WTC11 (cell line): Measurements from ENCODE around the gene CLTCL1. TPM values are rescaled to one million over a fixed set of nuclear protein-coding genes. Genes with fewer than 3 reads are reported as not detected.

Experiments
- ATAC-seq: fragments of 200-7000 bp; cut with Tn5 transposase; 2 replicates; pipeline ENCODE4 v1.10.0; 2021; ENCODE audit warnings: mild to moderate bottlenecking, moderate library complexity
- CTCF ChIA-PET: fragments of 300-600 bp; sonication (Branson Sonifier 250); formaldehyde crosslinking; loops from one replicate; lab custom pipeline; 2021; ENCODE audit warnings: antibody characterized with exemption; lab: Charles Lee
- POLR2A ChIA-PET: fragments of 350-600 bp; sonication (Branson Sonifier 250); formaldehyde crosslinking; loops from one replicate; lab custom pipeline; 2021; ENCODE audit warnings: antibody characterized with exemption; lab: Charles Lee
- DNase-seq: peaks from one replicate; pipeline ENCODE4 v3.0.0; 2021; ENCODE audit warnings: low spot score
- H3K27ac Mint-ChIP-seq: 2 replicates; pipeline ENCODE4 v1.8.0; 2021; ENCODE audit warnings: mixed read lengths
- H3K27me3 Mint-ChIP-seq: 2 replicates; pipeline ENCODE4 v1.8.0; 2021; ENCODE audit warnings: low read depth, mild to moderate bottlenecking, moderate library complexity, mixed read lengths
- H3K36me3 Mint-ChIP-seq: 2 replicates; pipeline ENCODE4 v1.8.0; 2021; ENCODE audit warnings: mixed read lengths
- H3K4me1 Mint-ChIP-seq: 2 replicates; pipeline ENCODE4 v1.8.0; 2022; ENCODE audit warnings: mixed read lengths
- H3K4me3 Mint-ChIP-seq: 2 replicates; pipeline ENCODE4 v1.8.0; 2021; ENCODE audit warnings: mild to moderate bottlenecking, moderate library complexity, mixed read lengths
- H3K9me3 Mint-ChIP-seq: 2 replicates; pipeline ENCODE4 v1.8.0; 2021; ENCODE audit warnings: mixed read lengths
- RORB ChIP-seq: fragments of 250-450 bp; sonication (Bioruptor Pico); IDR thresholded peaks from 2 replicates; pipeline ENCODE4 v1.9.0; 2021; ENCODE audit warnings: mild to moderate bottlenecking
- ZNF219 ChIP-seq: sonication (generic); formaldehyde crosslinking; IDR thresholded peaks from 2 replicates; pipeline ENCODE4 v1.8.0; 2023; ENCODE audit warnings: missing genetic modification reagents, mild to moderate bottlenecking, borderline replicate concordance
- ZNF671 ChIP-seq: fragments of 250-450 bp; sonication (Bioruptor Pico); IDR thresholded peaks from 2 replicates; pipeline ENCODE4 v1.8.0; 2021; ENCODE audit warnings: mild to moderate bottlenecking
- total RNA-seq: library from RNA; stranded (reverse); gene quantifications from 3 replicates; pipeline ENCODE4 v1.2.3, GENCODE V29; 2021
- TF ChIP-seq, protein P1 (sequence below): sonication (generic); formaldehyde crosslinking; IDR thresholded peaks from 2 replicates; pipeline ENCODE4 v1.8.0; 2022; ENCODE audit warnings: mild to moderate bottlenecking, missing genetic modification reagents
- TF ChIP-seq, protein P2 (sequence below): sonication (generic); formaldehyde crosslinking; conservative IDR thresholded peaks from 2 replicates; pipeline ENCODE4 v1.8.1; 2023; ENCODE audit warnings: mild to moderate bottlenecking, low read depth, missing genetic modification reagents, moderate library complexity
- TF ChIP-seq, protein P3 (sequence below): sonication (generic); formaldehyde crosslinking; IDR thresholded peaks from 2 replicates; pipeline ENCODE4 v1.8.1; 2022; ENCODE audit warnings: mild to moderate bottlenecking, moderate library complexity, missing genetic modification reagents
- TF ChIP-seq, protein P4 (sequence below): sonication (generic); formaldehyde crosslinking; IDR thresholded peaks from 2 replicates; pipeline ENCODE4 v1.8.1; 2022; ENCODE audit warnings: mild to moderate bottlenecking, missing genetic modification reagents, moderate library complexity, borderline replicate concordance

Gene CLTCL1
- total RNA-seq, 1 experiment from 2014 or later: 15.5 TPM

DNA sequence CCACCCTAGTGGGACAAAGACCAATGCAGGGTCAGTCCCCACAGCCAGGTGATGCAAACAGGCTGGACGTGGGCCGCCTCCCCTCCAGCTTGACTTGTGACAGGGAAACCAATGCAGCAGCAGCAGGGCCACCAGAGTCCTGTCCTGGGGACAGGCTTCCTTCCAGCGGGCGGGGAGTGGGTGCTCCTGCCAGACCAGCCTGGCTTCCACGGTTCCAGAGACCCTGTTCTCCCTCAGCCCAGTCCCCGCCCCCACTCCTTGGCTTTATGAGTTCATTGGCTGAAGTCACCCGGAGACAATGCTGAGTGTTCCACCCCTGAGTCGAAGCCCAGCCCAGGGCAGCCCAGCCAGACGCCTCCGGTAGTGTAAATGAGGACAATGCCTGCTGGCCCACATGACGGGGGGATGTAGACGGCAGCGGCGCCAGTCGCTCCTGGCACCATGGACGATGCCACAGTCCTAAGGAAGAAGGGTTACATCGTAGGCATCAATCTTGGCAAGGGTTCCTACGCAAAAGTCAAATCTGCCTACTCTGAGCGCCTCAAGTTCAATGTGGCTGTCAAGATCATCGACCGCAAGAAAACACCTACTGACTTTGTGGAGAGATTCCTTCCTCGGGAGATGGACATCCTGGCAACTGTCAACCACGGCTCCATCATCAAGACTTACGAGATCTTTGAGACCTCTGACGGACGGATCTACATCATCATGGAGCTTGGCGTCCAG lies 160.4 kb downstream of the CLTCL1 start, which contains the start of gene TSSK2 (continued):
- TF ChIP-seq, protein P1, sequence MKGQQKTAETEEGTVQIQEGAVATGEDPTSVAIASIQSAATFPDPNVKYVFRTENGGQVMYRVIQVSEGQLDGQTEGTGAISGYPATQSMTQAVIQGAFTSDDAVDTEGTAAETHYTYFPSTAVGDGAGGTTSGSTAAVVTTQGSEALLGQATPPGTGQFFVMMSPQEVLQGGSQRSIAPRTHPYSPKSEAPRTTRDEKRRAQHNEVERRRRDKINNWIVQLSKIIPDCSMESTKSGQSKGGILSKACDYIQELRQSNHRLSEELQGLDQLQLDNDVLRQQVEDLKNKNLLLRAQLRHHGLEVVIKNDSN (CRISPR knock-in tag): no peak
- TF ChIP-seq, protein P2, sequence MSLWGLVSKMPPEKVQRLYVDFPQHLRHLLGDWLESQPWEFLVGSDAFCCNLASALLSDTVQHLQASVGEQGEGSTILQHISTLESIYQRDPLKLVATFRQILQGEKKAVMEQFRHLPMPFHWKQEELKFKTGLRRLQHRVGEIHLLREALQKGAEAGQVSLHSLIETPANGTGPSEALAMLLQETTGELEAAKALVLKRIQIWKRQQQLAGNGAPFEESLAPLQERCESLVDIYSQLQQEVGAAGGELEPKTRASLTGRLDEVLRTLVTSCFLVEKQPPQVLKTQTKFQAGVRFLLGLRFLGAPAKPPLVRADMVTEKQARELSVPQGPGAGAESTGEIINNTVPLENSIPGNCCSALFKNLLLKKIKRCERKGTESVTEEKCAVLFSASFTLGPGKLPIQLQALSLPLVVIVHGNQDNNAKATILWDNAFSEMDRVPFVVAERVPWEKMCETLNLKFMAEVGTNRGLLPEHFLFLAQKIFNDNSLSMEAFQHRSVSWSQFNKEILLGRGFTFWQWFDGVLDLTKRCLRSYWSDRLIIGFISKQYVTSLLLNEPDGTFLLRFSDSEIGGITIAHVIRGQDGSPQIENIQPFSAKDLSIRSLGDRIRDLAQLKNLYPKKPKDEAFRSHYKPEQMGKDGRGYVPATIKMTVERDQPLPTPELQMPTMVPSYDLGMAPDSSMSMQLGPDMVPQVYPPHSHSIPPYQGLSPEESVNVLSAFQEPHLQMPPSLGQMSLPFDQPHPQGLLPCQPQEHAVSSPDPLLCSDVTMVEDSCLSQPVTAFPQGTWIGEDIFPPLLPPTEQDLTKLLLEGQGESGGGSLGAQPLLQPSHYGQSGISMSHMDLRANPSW: no peak
- TF ChIP-seq, protein P3, sequence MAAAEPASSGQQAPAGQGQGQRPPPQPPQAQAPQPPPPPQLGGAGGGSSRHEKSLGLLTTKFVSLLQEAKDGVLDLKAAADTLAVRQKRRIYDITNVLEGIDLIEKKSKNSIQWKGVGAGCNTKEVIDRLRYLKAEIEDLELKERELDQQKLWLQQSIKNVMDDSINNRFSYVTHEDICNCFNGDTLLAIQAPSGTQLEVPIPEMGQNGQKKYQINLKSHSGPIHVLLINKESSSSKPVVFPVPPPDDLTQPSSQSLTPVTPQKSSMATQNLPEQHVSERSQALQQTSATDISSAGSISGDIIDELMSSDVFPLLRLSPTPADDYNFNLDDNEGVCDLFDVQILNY (CRISPR knock-in tag): no peak
- no peak for TF ChIP-seq RORB (CRISPR knock-in tag)

DNA sequence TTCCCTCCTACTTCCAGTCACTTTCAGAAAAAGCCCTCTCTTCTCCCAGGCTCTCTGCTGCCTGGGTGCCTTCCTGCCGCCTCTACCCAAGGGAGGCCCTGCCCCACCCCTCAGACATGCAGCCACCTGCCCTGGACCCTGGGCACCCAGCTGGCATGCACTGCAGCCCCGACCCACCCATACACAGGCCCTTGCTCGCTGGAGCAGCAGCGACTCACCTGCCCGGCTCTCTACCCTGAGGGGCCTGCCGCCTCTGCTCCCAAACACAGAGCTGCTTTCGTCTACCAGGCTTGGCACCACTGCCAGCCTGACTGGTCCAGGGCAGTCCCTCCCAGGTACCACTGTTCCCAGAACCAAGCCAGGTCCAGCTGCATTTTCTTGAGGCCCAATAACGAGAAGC lies 161.6 kb downstream of the CLTCL1 start:
- TF ChIP-seq ZNF219 (no peak), ZNF671 (CRISPR knock-in tag) (no peak)
- TF ChIP-seq, protein P4, sequence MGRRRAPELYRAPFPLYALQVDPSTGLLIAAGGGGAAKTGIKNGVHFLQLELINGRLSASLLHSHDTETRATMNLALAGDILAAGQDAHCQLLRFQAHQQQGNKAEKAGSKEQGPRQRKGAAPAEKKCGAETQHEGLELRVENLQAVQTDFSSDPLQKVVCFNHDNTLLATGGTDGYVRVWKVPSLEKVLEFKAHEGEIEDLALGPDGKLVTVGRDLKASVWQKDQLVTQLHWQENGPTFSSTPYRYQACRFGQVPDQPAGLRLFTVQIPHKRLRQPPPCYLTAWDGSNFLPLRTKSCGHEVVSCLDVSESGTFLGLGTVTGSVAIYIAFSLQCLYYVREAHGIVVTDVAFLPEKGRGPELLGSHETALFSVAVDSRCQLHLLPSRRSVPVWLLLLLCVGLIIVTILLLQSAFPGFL: no peak
- DNase-seq (no peak), ATAC-seq (no peak)
- ChIA-PET POLR2A (no interaction called here), CTCF (no interaction called here)
- Mint-ChIP-seq H3K4me3 (no peak overlapping the region), H3K36me3 (0 out of 2 replicates have a peak, but pooled peaks cover 2% of the 10 kb centered on the region), H3K27me3 (no peaks in the 10 kb centered on the region), H3K27ac (peak overlapping the region; percentile 73; the same call in 1 of the 2 replicates), H3K9me3 (no peaks in the 10 kb centered on the region), H3K4me1 (no peaks in the 10 kb centered on the region)

Other genes starting within 250 kb of the CLTCL1 start
- gene DGCR2, start 169.3 kb downstream of the CLTCL1 start, total RNA-seq: 56.8 to 64.2 TPM (median 60.3 TPM) in 3 replicates
- not detected in 3 replicates for gene TSSK2, start 160.4 kb downstream of the CLTCL1 start, total RNA-seq
- gene ESS2, start 147.1 kb downstream of the CLTCL1 start, total RNA-seq: 18.0 to 19.3 TPM (median 18.3 TPM) in 3 replicates
- gene GSC2, start 141.4 kb downstream of the CLTCL1 start, total RNA-seq: 0.44 to 0.68 TPM in 2 of 3 replicates, not detected in the other
- 201 to 213 TPM (median 204 TPM) in 3 replicates for gene SLC25A1, start 113.0 kb downstream of the CLTCL1 start, total RNA-seq
- gene HIRA, start 140.0 kb upstream of the CLTCL1 start, total RNA-seq: 42.1 to 51.0 TPM (median 44.2 TPM) in 3 replicates
- gene MRPL40, start 140.8 kb upstream of the CLTCL1 start, total RNA-seq: 15.7 to 19.2 TPM (median 18.2 TPM) in 3 replicates
- 26.5 to 34.4 TPM (median 32.8 TPM) in 3 replicates for gene C22orf39, start 156.0 kb upstream of the CLTCL1 start, total RNA-seq
- 49.6 to 57.9 TPM (median 49.9 TPM) in 3 replicates for gene UFD1, start 187.5 kb upstream of the CLTCL1 start, total RNA-seq
- gene CDC45, start 188.2 kb upstream of the CLTCL1 start, total RNA-seq: 34.4 to 38.1 TPM (median 35.0 TPM) in 3 replicates
- gene CLDN5, start 232.7 kb upstream of the CLTCL1 start, total RNA-seq: 1.0 to 1.9 TPM (median 1.5 TPM) in 3 replicates